Measurements from ENCODE around the gene TPSG1.

DNA sequence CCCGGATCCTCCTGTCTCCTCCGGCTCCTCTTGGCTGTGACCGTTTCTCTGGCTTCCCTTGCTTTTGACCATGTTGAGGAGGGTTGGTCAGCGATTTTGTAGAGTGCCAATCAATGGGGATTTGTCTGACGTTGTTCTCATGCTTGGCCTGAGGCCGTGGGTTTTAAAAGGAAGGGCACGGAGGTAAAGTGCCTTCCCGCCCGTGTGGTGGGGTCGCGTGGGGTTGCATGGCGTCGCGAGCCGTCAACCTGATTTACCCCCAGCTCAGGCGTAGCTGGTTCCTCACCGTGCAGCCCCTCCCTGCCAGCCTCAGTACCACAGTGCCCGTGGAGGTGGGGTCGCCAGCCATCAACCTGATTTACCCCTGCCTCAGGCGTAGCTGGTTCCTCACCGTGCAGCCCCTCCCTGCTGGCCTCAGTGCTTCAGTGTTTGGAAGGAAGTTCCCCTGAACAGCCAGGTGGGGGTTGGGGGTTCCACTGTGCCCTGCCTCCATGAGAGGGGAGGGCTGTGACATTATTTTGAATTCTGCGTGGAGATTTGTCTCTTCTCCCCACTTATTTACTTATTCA lies 20.5 kb upstream of the TPSG1 start:
- TF ChIP-seq, protein P1, sequence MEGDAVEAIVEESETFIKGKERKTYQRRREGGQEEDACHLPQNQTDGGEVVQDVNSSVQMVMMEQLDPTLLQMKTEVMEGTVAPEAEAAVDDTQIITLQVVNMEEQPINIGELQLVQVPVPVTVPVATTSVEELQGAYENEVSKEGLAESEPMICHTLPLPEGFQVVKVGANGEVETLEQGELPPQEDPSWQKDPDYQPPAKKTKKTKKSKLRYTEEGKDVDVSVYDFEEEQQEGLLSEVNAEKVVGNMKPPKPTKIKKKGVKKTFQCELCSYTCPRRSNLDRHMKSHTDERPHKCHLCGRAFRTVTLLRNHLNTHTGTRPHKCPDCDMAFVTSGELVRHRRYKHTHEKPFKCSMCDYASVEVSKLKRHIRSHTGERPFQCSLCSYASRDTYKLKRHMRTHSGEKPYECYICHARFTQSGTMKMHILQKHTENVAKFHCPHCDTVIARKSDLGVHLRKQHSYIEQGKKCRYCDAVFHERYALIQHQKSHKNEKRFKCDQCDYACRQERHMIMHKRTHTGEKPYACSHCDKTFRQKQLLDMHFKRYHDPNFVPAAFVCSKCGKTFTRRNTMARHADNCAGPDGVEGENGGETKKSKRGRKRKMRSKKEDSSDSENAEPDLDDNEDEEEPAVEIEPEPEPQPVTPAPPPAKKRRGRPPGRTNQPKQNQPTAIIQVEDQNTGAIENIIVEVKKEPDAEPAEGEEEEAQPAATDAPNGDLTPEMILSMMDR (conservative IDR thresholded peaks at IDR 0.05; ENCODE audit: low read depth in 2 of 2): no peak
- TF ChIP-seq EZH2 (IDR thresholded peaks at IDR 0.05; ENCODE audit: low read depth, unreplicated experiment) (no peak), CREB1 (CRISPR knock-in tag; IDR thresholded peaks at IDR 0.05; ENCODE audit: low read depth) (no peak), NANOG (IDR thresholded peaks at IDR 0.05; ENCODE audit: borderline replicate concordance) (no peak), EZH2phosphoT487 (IDR thresholded peaks at IDR 0.05; ENCODE audit: unreplicated experiment) (no peak), JUNB (IDR thresholded peaks at IDR 0.05; ENCODE audit: unreplicated experiment) (no peak), POLR2AphosphoS5 (IDR thresholded peaks at IDR 0.05; ENCODE audit: low read depth) (no peak), ZNF114 (CRISPR knock-in tag; IDR thresholded peaks at IDR 0.05) (no peak), ZNF331 (CRISPR knock-in tag; IDR thresholded peaks at IDR 0.05; ENCODE audit: low read depth) (no peak), STAT1 (IDR thresholded peaks at IDR 0.05; ENCODE audit: unreplicated experiment) (no peak)
- TF ChIP-seq, protein P2, sequence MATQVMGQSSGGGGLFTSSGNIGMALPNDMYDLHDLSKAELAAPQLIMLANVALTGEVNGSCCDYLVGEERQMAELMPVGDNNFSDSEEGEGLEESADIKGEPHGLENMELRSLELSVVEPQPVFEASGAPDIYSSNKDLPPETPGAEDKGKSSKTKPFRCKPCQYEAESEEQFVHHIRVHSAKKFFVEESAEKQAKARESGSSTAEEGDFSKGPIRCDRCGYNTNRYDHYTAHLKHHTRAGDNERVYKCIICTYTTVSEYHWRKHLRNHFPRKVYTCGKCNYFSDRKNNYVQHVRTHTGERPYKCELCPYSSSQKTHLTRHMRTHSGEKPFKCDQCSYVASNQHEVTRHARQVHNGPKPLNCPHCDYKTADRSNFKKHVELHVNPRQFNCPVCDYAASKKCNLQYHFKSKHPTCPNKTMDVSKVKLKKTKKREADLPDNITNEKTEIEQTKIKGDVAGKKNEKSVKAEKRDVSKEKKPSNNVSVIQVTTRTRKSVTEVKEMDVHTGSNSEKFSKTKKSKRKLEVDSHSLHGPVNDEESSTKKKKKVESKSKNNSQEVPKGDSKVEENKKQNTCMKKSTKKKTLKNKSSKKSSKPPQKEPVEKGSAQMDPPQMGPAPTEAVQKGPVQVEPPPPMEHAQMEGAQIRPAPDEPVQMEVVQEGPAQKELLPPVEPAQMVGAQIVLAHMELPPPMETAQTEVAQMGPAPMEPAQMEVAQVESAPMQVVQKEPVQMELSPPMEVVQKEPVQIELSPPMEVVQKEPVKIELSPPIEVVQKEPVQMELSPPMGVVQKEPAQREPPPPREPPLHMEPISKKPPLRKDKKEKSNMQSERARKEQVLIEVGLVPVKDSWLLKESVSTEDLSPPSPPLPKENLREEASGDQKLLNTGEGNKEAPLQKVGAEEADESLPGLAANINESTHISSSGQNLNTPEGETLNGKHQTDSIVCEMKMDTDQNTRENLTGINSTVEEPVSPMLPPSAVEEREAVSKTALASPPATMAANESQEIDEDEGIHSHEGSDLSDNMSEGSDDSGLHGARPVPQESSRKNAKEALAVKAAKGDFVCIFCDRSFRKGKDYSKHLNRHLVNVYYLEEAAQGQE (IDR thresholded peaks at IDR 0.05; ENCODE audit: unreplicated experiment): no peak

All from GM23338 (cell line).